Neural cell (in vitro differentiated cells): Measurements from ENCODE around the gene KRTAP9-4.

Source experiments
- EZH2 ChIP-seq: fragments of 200-600, 300-800 bp; shearing (Covaris generic), sonication (generic); IDR thresholded peaks from 2 replicates; pipeline ENCODE4 v1.6.1; 2014; ENCODE audit warnings: antibody characterized with exemption, low read length, borderline replicate concordance, mild to moderate bottlenecking; ENCODE audit not compliant: insufficient read depth, poor library complexity, severe bottlenecking
- POLR2AphosphoS5 ChIP-seq: IDR thresholded peaks from 2 replicates; pipeline ENCODE4 v1.6.1; 2012
- TF ChIP-seq, protein P1 (sequence below): fragments of 450-650 bp; IDR thresholded peaks from 2 replicates; pipeline ENCODE4 v1.5.1; 2014; ENCODE audit warnings: antibody characterized with exemption, mild to moderate bottlenecking, moderate library complexity; ENCODE audit not compliant: poor library complexity, severe bottlenecking

DNA sequence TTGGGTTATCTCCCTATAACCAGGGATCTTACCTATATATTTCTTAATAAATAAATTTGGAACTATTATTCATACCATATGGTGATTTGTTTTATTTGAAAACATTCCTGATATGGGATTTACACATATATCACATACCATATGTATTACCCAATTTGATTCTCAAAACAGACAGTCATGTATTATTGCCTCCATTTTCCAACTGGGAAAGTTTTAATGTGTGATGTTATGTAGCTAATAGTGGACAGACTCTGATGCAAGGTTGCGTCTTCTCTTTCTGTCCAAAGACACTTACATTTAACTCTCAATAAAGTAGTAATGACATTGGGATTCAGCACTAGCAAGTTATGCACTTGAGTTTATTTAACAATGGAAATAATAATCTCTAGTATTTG is 6.8 kb downstream of the KRTAP9-4 start:
- no peak for TF ChIP-seq POLR2AphosphoS5
- no peak for TF ChIP-seq EZH2
- TF ChIP-seq, protein P1, sequence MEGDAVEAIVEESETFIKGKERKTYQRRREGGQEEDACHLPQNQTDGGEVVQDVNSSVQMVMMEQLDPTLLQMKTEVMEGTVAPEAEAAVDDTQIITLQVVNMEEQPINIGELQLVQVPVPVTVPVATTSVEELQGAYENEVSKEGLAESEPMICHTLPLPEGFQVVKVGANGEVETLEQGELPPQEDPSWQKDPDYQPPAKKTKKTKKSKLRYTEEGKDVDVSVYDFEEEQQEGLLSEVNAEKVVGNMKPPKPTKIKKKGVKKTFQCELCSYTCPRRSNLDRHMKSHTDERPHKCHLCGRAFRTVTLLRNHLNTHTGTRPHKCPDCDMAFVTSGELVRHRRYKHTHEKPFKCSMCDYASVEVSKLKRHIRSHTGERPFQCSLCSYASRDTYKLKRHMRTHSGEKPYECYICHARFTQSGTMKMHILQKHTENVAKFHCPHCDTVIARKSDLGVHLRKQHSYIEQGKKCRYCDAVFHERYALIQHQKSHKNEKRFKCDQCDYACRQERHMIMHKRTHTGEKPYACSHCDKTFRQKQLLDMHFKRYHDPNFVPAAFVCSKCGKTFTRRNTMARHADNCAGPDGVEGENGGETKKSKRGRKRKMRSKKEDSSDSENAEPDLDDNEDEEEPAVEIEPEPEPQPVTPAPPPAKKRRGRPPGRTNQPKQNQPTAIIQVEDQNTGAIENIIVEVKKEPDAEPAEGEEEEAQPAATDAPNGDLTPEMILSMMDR, result no peak
